Caco-2 (cell line): ENCODE data around the gene PPL. TPM values are rescaled to one million over a fixed set of nuclear protein-coding genes. Genes with fewer than 3 reads are reported as not detected.

Experiments
- BruUV-seq: library from RNA; stranded (reverse); fragments of 400-500 nt; replicated peaks from 2 replicates; lab custom pipeline; 2021; lab: Mats Ljungman, UMichigan
- CTCF ChIA-PET: fragments of 300-600 bp; sonication (Branson Sonifier 250); formaldehyde crosslinking; loops from one replicate; lab custom pipeline; 2022; ENCODE audit warnings: antibody characterized with exemption; lab: Charles Lee
- POLR2A ChIA-PET: fragments of 300-600 bp; sonication (Branson Sonifier 250); formaldehyde crosslinking; loops from one replicate; lab custom pipeline; 2022; ENCODE audit warnings: antibody characterized with exemption; lab: Charles Lee
- DNase-seq, 2 experiments: peaks; one replicate each; pipeline versions ENCODE4 v3.0.0 to v3.0.0-alpha.2; 2020 to 2022
- H3K27me3 ChIP-seq: replicated peaks from 2 replicates; pipeline ENCODE4 v1.6.0; 2011; ENCODE audit warnings: low read length; ENCODE audit not compliant: control insufficient read depth, insufficient read depth
- H3K36me3 ChIP-seq: 2 replicates; pipeline ENCODE4 v1.5.1; 2011; ENCODE audit warnings: low read length; ENCODE audit not compliant: control insufficient read depth, insufficient read depth
- H3K4me1 ChIP-seq: fragments of 250-450 bp; sonication (Bioruptor Pico); 2 replicates; pipeline ENCODE4 v1.5.1; 2020; ENCODE audit warnings: mild to moderate bottlenecking
- H3K4me3 ChIP-seq: 2 replicates; pipeline ENCODE4 v1.5.1; 2011; ENCODE audit warnings: low read depth, mild to moderate bottlenecking, control low read depth, low read length
- H3K9me3 ChIP-seq: fragments of 250-450 bp; sonication (Bioruptor Pico); 2 replicates; pipeline ENCODE4 v1.5.1; 2020; ENCODE audit warnings: mild to moderate bottlenecking, moderate library complexity
- H3K27ac Mint-ChIP-seq: one replicate; pipeline ENCODE4 v1.8.0; 2022; ENCODE audit warnings: mixed read lengths; ENCODE audit not compliant: unreplicated experiment
- H3K27me3 Mint-ChIP-seq: one replicate; pipeline ENCODE4 v1.8.0; 2022; ENCODE audit warnings: mixed read lengths; ENCODE audit not compliant: insufficient read depth, unreplicated experiment
- H3K36me3 Mint-ChIP-seq: one replicate; pipeline ENCODE4 v1.8.0; 2022; ENCODE audit warnings: mild to moderate bottlenecking, mixed read lengths; ENCODE audit not compliant: insufficient read depth, unreplicated experiment
- H3K4me1 Mint-ChIP-seq: one replicate; pipeline ENCODE4 v1.8.0; 2022; ENCODE audit warnings: low read depth, mixed read lengths; ENCODE audit not compliant: unreplicated experiment
- H3K4me3 Mint-ChIP-seq: one replicate; pipeline ENCODE4 v1.8.0; 2022; ENCODE audit warnings: mild to moderate bottlenecking, moderate library complexity, mixed read lengths; ENCODE audit not compliant: unreplicated experiment
- H3K9me3 Mint-ChIP-seq: one replicate; pipeline ENCODE4 v1.8.0; 2022; ENCODE audit warnings: mixed read lengths; ENCODE audit not compliant: unreplicated experiment
- intact Hi-C: fragments of 100-400 bp; cut with micrococcal nuclease; formaldehyde crosslinking; loops from one replicate; pipeline ENCODE4 v1.10.0; 2022; ENCODE audit not compliant: unreplicated experiment
- total RNA-seq: library from RNA; stranded (reverse); gene quantifications from 2 replicates; pipeline ENCODE4 v1.2.3, GENCODE V29; 2022
- TF ChIP-seq, protein P1 (sequence below), 2 experiments: fragments of 200-600 bp in 1 of 2; IDR thresholded peaks; 1 replicate in 1 of 2; 2 replicates in 1 of 2; pipeline versions ENCODE4 v1.5.1 to v1.8.0; 2011 to 2022; ENCODE audit warnings: antibody characterized with exemption in 1 of 2, control low read depth in 1 of 2, inconsistent platforms in 1 of 2, low read depth in 1 of 2, low read length in 1 of 2, mild to moderate bottlenecking in 1 of 2, moderate library complexity in 1 of 2; ENCODE audit not compliant: insufficient read depth in 1 of 2, severe bottlenecking in 1 of 2, unreplicated experiment in 1 of 2

Gene PPL
- total RNA-seq, 1 experiment from 2014 or later, result 68.1 TPM

DNA sequence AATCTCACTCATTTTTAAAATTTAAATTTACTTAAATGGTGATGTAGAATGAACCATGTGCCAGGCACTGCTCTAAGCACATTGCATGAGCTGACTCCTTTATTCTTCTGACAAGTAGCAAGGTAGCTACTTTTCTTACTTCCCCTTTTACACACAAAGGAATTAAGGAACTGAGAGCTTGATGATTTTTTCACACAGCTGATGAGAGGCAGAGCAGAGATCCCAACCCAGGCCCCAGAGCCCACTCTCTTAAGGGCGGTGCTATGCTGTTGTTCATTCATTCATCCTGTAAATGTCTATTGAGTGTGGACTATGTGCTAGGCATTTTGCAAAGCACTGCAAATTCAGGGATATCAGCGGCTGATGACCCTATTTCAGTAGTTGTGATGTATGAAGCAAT is 39.1 kb upstream of the PPL start:
- Mint-ChIP-seq H3K27me3 (no peaks in the 10 kb centered on the region), H3K9me3 (no peaks in the 10 kb centered on the region), H3K4me1 (no peaks in the 10 kb centered on the region), H3K4me3 (no peak overlapping the region), H3K27ac (no peak overlapping the region), H3K36me3 (no peaks in the 10 kb centered on the region)
- H3K4me3 ChIP-seq, result no peak overlapping the region
- DNase-seq, result no peak
- no peaks in the 10 kb centered on the region for H3K27me3 ChIP-seq
- TF ChIP-seq, protein P1, sequence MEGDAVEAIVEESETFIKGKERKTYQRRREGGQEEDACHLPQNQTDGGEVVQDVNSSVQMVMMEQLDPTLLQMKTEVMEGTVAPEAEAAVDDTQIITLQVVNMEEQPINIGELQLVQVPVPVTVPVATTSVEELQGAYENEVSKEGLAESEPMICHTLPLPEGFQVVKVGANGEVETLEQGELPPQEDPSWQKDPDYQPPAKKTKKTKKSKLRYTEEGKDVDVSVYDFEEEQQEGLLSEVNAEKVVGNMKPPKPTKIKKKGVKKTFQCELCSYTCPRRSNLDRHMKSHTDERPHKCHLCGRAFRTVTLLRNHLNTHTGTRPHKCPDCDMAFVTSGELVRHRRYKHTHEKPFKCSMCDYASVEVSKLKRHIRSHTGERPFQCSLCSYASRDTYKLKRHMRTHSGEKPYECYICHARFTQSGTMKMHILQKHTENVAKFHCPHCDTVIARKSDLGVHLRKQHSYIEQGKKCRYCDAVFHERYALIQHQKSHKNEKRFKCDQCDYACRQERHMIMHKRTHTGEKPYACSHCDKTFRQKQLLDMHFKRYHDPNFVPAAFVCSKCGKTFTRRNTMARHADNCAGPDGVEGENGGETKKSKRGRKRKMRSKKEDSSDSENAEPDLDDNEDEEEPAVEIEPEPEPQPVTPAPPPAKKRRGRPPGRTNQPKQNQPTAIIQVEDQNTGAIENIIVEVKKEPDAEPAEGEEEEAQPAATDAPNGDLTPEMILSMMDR (IDR thresholded peaks at IDR 0.05; ENCODE audit: insufficient read depth in 1 of 2, low read depth in 1 of 2, low read length in 1 of 2, severe bottlenecking in 1 of 2, unreplicated experiment in 1 of 2), result no peak
- intact Hi-C loops, result no loop called here
- CTCF ChIA-PET, result no interaction called here
- H3K36me3 ChIP-seq, result no peaks in the 10 kb centered on the region
- BruUV-seq, result no TSS peak
- POLR2A ChIA-PET, result no interaction called here
- H3K4me1 ChIP-seq, result no peaks in the 10 kb centered on the region
- no peaks in the 10 kb centered on the region for H3K9me3 ChIP-seq

DNA sequence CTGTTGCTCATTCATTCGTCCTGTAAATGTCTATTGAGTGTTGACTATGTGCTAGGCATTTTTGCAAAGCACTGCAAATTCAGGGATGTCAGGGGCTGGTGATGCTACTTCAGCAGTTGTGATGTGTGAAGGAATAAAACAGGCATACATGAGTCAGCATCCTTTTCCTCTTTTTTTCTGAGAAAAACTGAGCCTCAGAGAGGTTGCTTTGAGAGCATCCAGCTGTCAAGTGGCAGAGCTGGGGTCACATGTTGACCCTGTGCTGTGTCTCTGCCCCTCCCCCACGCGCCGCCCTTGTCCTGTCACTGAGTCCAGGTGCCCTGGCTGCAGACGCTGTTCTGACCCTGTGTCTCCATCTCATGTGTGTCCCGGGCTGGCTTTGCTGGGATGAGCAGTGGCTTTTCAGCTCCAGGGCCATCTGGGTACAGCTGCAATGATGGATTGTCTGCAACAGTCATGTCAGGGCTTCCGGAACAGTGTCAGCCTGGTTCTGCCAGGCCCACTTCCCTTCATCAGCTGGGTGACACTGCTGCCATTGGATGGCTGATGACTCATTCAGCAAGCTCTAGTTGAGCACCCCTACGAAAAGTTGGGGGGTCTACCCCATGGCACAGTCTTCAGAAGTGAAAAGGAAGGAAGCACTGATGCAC is 36.1 kb upstream of the PPL start:
- Mint-ChIP-seq H3K4me1 (no peaks in the 10 kb centered on the region), H3K27ac (no peak overlapping the region), H3K36me3 (no peaks in the 10 kb centered on the region), H3K27me3 (no peaks in the 10 kb centered on the region), H3K9me3 (no peaks in the 10 kb centered on the region), H3K4me3 (no peak overlapping the region)
- CTCF ChIA-PET, result no interaction called here
- no peaks in the 10 kb centered on the region for H3K9me3 ChIP-seq
- POLR2A ChIA-PET, result no interaction called here
- no peaks in the 10 kb centered on the region for H3K36me3 ChIP-seq
- no peaks in the 10 kb centered on the region for H3K4me1 ChIP-seq
- intact Hi-C loops, result no loop called here
- BruUV-seq, result no TSS peak
- H3K4me3 ChIP-seq, result no peak overlapping the region
- TF ChIP-seq, protein P1 (IDR thresholded peaks at IDR 0.05; ENCODE audit: insufficient read depth in 1 of 2, low read depth in 1 of 2, low read length in 1 of 2, severe bottlenecking in 1 of 2, unreplicated experiment in 1 of 2), result no peak
- H3K27me3 ChIP-seq, result no peaks in the 10 kb centered on the region
- DNase-seq, result no peak

DNA sequence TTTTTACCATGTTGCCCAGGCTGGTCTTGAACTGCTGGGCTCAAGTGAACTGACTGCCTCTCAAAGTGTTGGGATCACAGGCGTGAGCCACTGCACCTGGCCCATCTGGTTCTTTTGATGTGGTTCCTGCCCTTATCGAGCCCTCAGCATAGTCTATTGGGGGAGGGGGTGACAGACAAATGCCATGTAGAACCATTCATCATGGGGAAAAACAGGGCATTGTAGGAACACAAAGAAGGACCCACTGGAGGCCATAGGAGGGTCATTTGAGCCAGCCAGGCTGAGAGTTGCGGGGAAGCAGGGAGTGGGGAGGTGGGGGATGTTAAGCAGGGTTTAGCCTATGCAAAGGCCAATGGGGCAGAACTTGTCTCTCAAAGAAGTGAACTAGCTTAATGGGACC is 33.1 kb upstream of the PPL start:
- Histone ChIP-seq H3K9me3 (no peaks in the 10 kb centered on the region), H3K27me3 (no peaks in the 10 kb centered on the region), H3K4me1 (no peaks in the 10 kb centered on the region), H3K4me3 (no peak overlapping the region), H3K36me3 (no peaks in the 10 kb centered on the region)
- Mint-ChIP-seq H3K4me3 (no peak overlapping the region), H3K9me3 (no peaks in the 10 kb centered on the region), H3K4me1 (no peaks in the 10 kb centered on the region), H3K27me3 (no peaks in the 10 kb centered on the region), H3K27ac (no peak overlapping the region), H3K36me3 (no peaks in the 10 kb centered on the region)
- DNase-seq, result no peak
- BruUV-seq, result no TSS peak
- ChIA-PET POLR2A (no interaction called here), CTCF (no interaction called here)
- intact Hi-C loops, result no loop called here
- TF ChIP-seq, protein P1 (IDR thresholded peaks at IDR 0.05; ENCODE audit: insufficient read depth in 1 of 2, low read depth in 1 of 2, low read length in 1 of 2, severe bottlenecking in 1 of 2, unreplicated experiment in 1 of 2), result no peak
